ENCODE measurements around the gene AGBL4. TPM values are rescaled to one million over a fixed set of nuclear protein-coding genes. Genes with fewer than 3 reads are reported as not detected.

AGBL4 gene
- total RNA-seq, 2 donors from 2014 or later: 0.40 to 5.5 TPM

GRCh38 chr1:49544615-49545014 is 479.1 kb downstream of the AGBL4 start:
- whole genome bisulfite sequencing, 2 experiments (ENCODE audit: insufficient coverage in 1 of 2, insufficient read length in 1 of 2): 52 to 65% methylated on average over 3 of the region's 3 CpGs
- H3K9me3 ChIP-seq (ENCODE audit: control insufficient read depth, low read length): peaks cover 71% of the 10 kb centered on the region
- no peaks in the 10 kb centered on the region for H3K36me3 Mint-ChIP-seq (ENCODE audit: low read depth)
- H3K4me3 ChIP-seq (ENCODE audit: low read length): no peak overlapping the region
- no peak for DNase-seq
- no peak overlapping the region for H3K9ac ChIP-seq (ENCODE audit: extremely low read depth, low read length, poor library complexity, severe bottlenecking)
- no peaks in the 10 kb centered on the region for H3K4me1 ChIP-seq (ENCODE audit: control insufficient read depth, insufficient read depth, low read length)
- H3K36me3 ChIP-seq (ENCODE audit: control insufficient read depth, insufficient read depth, low read length): no peaks in the 10 kb centered on the region
- peaks cover 86% of the 10 kb centered on the region for H3K9me3 Mint-ChIP-seq
- H3K27ac ChIP-seq (ENCODE audit: low read depth, low read length): no peak overlapping the region
- TF ChIP-seq, protein P1, sequence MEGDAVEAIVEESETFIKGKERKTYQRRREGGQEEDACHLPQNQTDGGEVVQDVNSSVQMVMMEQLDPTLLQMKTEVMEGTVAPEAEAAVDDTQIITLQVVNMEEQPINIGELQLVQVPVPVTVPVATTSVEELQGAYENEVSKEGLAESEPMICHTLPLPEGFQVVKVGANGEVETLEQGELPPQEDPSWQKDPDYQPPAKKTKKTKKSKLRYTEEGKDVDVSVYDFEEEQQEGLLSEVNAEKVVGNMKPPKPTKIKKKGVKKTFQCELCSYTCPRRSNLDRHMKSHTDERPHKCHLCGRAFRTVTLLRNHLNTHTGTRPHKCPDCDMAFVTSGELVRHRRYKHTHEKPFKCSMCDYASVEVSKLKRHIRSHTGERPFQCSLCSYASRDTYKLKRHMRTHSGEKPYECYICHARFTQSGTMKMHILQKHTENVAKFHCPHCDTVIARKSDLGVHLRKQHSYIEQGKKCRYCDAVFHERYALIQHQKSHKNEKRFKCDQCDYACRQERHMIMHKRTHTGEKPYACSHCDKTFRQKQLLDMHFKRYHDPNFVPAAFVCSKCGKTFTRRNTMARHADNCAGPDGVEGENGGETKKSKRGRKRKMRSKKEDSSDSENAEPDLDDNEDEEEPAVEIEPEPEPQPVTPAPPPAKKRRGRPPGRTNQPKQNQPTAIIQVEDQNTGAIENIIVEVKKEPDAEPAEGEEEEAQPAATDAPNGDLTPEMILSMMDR (conservative IDR thresholded peaks at IDR 0.05): no peak
- H3K27me3 Mint-ChIP-seq (ENCODE audit: insufficient read depth): no peaks in the 10 kb centered on the region
- H3K27me3 ChIP-seq (ENCODE audit: control insufficient read depth, insufficient read depth, low read length, poor library complexity, severe bottlenecking): no peaks in the 10 kb centered on the region
- no peak overlapping the region for H3K27ac Mint-ChIP-seq
- no peak overlapping the region for H3K4me3 Mint-ChIP-seq
- no peaks in the 10 kb centered on the region for H3K4me1 Mint-ChIP-seq

GRCh38 chr1:49541096-49541752 is 482.5 kb downstream of the AGBL4 start:
- Histone ChIP-seq H3K27me3 (ENCODE audit: control insufficient read depth, insufficient read depth, low read length, poor library complexity, severe bottlenecking) (no peaks in the 10 kb centered on the region), H3K4me3 (ENCODE audit: low read length) (no peak overlapping the region), H3K27ac (ENCODE audit: low read depth, low read length) (no peak overlapping the region), H3K9ac (ENCODE audit: extremely low read depth, low read length, poor library complexity, severe bottlenecking) (no peak overlapping the region), H3K4me1 (ENCODE audit: control insufficient read depth, insufficient read depth, low read length) (no peaks in the 10 kb centered on the region), H3K9me3 (ENCODE audit: control insufficient read depth, low read length) (peaks cover 66% of the 10 kb centered on the region), H3K36me3 (ENCODE audit: control insufficient read depth, insufficient read depth, low read length) (no peaks in the 10 kb centered on the region)
- H3K4me1 Mint-ChIP-seq: no peaks in the 10 kb centered on the region
- no peaks in the 10 kb centered on the region for H3K27me3 Mint-ChIP-seq (ENCODE audit: insufficient read depth)
- WGBS, 2 experiments (ENCODE audit: insufficient coverage in 1 of 2, insufficient read length in 1 of 2): 79 to 80% methylated on average over 11 to 24 of the region's 24 CpGs
- H3K36me3 Mint-ChIP-seq (ENCODE audit: low read depth): no peaks in the 10 kb centered on the region
- H3K27ac Mint-ChIP-seq: no peak overlapping the region
- H3K9me3 Mint-ChIP-seq: peaks cover 80% of the 10 kb centered on the region
- TF ChIP-seq, protein P1 (conservative IDR thresholded peaks at IDR 0.05): no peak
- no peak for DNase-seq
- H3K4me3 Mint-ChIP-seq: no peak overlapping the region

DNA sequence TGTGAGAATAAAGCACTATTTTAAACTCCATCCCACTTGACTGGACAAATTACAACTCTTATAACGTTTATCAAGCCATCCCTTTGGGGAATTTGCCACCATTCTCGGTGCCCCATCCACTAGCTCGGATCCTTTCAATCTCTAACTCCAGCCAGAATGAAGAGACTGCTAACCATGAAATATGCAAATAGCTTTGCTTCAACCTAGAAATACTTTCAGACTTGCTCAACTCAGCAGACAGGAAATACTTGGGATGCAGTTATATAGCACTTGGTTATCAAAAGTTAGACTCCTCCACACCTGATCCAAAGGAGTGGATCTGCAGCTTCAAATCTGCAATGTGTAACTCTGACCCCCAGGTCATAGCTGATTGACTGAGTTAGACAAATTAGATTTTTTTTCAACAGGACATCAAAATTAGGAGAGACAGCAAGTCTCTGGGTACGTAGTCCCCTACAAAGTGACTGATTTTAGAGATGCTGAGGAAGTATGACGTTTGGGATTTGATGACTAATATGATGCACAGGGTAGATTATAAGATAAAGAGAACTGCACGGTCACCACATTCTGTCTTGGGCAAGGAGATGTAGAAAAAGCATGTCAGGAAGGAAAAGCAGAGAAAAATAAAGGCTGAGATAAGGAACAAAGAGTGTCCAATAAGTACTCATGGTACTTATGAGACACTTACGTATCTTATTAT is 496.0 kb downstream of the AGBL4 start:
- H3K9me3 ChIP-seq (ENCODE audit: control insufficient read depth, low read length): peaks cover 85% of the 10 kb centered on the region
- no peak for DNase-seq
- H3K27me3 ChIP-seq (ENCODE audit: control insufficient read depth, insufficient read depth, low read length, poor library complexity, severe bottlenecking): no peaks in the 10 kb centered on the region
- 56 to 59% methylated on average over 7 of the region's 7 CpGs for WGBS, 2 experiments (ENCODE audit: insufficient coverage in 1 of 2, insufficient read length in 1 of 2)
- TF ChIP-seq, protein P1 (conservative IDR thresholded peaks at IDR 0.05): no peak
- Mint-ChIP-seq H3K4me3 (no peak overlapping the region), H3K36me3 (ENCODE audit: low read depth) (no peaks in the 10 kb centered on the region), H3K9me3 (peaks cover 86% of the 10 kb centered on the region), H3K27ac (no peak overlapping the region), H3K4me1 (no peaks in the 10 kb centered on the region), H3K27me3 (ENCODE audit: insufficient read depth) (no peaks in the 10 kb centered on the region)
- no peak overlapping the region for H3K27ac ChIP-seq (ENCODE audit: low read depth, low read length)
- H3K9ac ChIP-seq (ENCODE audit: extremely low read depth, low read length, poor library complexity, severe bottlenecking): no peak overlapping the region
- H3K36me3 ChIP-seq (ENCODE audit: control insufficient read depth, insufficient read depth, low read length): no peaks in the 10 kb centered on the region
- no peak overlapping the region for H3K4me3 ChIP-seq (ENCODE audit: low read length)
- H3K4me1 ChIP-seq (ENCODE audit: control insufficient read depth, insufficient read depth, low read length): no peaks in the 10 kb centered on the region
